Liver (tissue), 9 donors: ENCODE results near the gene CARD8. TPM values are rescaled to one million over a fixed set of nuclear protein-coding genes. Genes with fewer than 3 reads are reported as not detected.

Experiments
- DNase-seq: peaks from one replicate; pipeline ENCODE4 v3.0.0-alpha.2; 2017; ENCODE audit warnings: low spot score
- H3K27ac ChIP-seq, 2 donors: one replicate each; pipeline ENCODE4 v1.7.0; 2013; ENCODE audit warnings: inconsistent platforms in 2 of 2, low read length in 2 of 2, control low read depth in 1 of 2, low read depth in 1 of 2, mild to moderate bottlenecking in 1 of 2
- H3K27me3 ChIP-seq, 4 donors: one replicate each; pipeline versions ENCODE4 v1.6.1 to v1.7.0; 2013; ENCODE audit warnings: low read length in 3 of 4, inconsistent platforms in 1 of 4, mild to moderate bottlenecking in 1 of 4, moderate library complexity in 1 of 4; ENCODE audit not compliant: control insufficient read depth in 4 of 4, insufficient read depth in 4 of 4
- H3K36me3 ChIP-seq, 4 donors: one replicate each; pipeline versions ENCODE4 v1.6.1 to v1.7.0; 2013; ENCODE audit warnings: low read length in 3 of 4, mild to moderate bottlenecking in 3 of 4, low read depth in 1 of 4, moderate library complexity in 1 of 4; ENCODE audit not compliant: control insufficient read depth in 4 of 4, insufficient read depth in 3 of 4
- H3K4me1 ChIP-seq, 4 donors: one replicate each; pipeline versions ENCODE4 v1.6.1 to v1.7.0; 2013; ENCODE audit warnings: low read length in 3 of 4, mild to moderate bottlenecking in 3 of 4, moderate library complexity in 1 of 4; ENCODE audit not compliant: control insufficient read depth in 4 of 4, insufficient read depth in 4 of 4
- H3K4me3 ChIP-seq, 3 donors: one replicate each; pipeline versions ENCODE4 v1.6.1 to v1.7.0; 2013; ENCODE audit warnings: low read length in 3 of 3, control low read depth in 1 of 3, low read depth in 1 of 3, mild to moderate bottlenecking in 1 of 3
- H3K9ac ChIP-seq, 2 donors: one replicate each; pipeline ENCODE4 v1.7.0; 2013; ENCODE audit warnings: low read length in 2 of 2, mild to moderate bottlenecking in 2 of 2, moderate library complexity in 2 of 2, control low read depth in 1 of 2, low read depth in 1 of 2
- H3K9me3 ChIP-seq, 4 donors: one replicate each; pipeline versions ENCODE4 v1.6.1 to v1.7.0; 2013; ENCODE audit warnings: low read length in 3 of 4; ENCODE audit not compliant: control insufficient read depth in 4 of 4
- FOXA2 ChIP-seq: IDR thresholded peaks from 2 replicates; pipeline ENCODE4 v1.6.1; 2016; ENCODE audit warnings: antibody characterized with exemption
- HNF4A ChIP-seq, 2 donors: conservative IDR thresholded peaks; 2 replicates each; pipeline ENCODE4 v1.6.1; 2016; ENCODE audit warnings: antibody characterized with exemption in 2 of 2, mild to moderate bottlenecking in 2 of 2
- HNF4G ChIP-seq: IDR thresholded peaks from 2 replicates; pipeline ENCODE4 v1.6.1; 2016; ENCODE audit warnings: antibody characterized with exemption
- MAX ChIP-seq: IDR thresholded peaks from 2 replicates; pipeline ENCODE4 v1.6.1; 2016; ENCODE audit warnings: antibody characterized with exemption
- RAD21 ChIP-seq, 2 donors: IDR thresholded peaks; 2 replicates each; pipeline ENCODE4 v1.6.1; 2016; ENCODE audit warnings: antibody characterized with exemption in 2 of 2, mild to moderate bottlenecking in 2 of 2
- YY1 ChIP-seq: IDR thresholded peaks from 2 replicates; pipeline ENCODE4 v1.6.1; 2016; ENCODE audit warnings: antibody characterized with exemption, mild to moderate bottlenecking
- ZBTB33 ChIP-seq: IDR thresholded peaks from 2 replicates; pipeline ENCODE4 v1.6.1; 2016; ENCODE audit warnings: antibody characterized with exemption
- WGBS: extraction: QIAGEN DNeasy Blood & Tissue Kit; methylation state at CpG from one replicate; pipeline ENCODE4 v1.1.7; 2013; 5-methylcytosine and 5-hydroxymethylcytosine counted together
- polyA plus RNA-seq, 2 donors: library from polyadenylated mRNA; stranded (reverse) in 1 of 2; unstranded in 1 of 2; fragments of 200-250 nt in 1 of 2; fragments of >200 nt in 1 of 2; fragmentation: Nextera tagmentation in 1 of 2; extraction: Ambion mirVana in 1 of 2; gene quantifications; one replicate each; pipeline versions ENCODE4 v1.2.1 to v1.2.3, GENCODE V29; 2013 to 2015
- total RNA-seq, 2 donors: library from RNA; depleted of rRNA; stranded (reverse); fragments of >200 nt; gene quantifications; one replicate each; pipeline ENCODE4 v1.2.3, GENCODE V29; 2014
- TF ChIP-seq, protein P1 (sequence below): fragments of 150-350 bp; IDR thresholded peaks from 2 replicates; pipeline ENCODE4 v1.5.1; 2017; ENCODE audit warnings: improper control_type of control experiment, low read depth, low read length; ENCODE audit not compliant: missing input control
- TF ChIP-seq, protein P2 (sequence below): IDR thresholded peaks from 2 replicates; pipeline ENCODE4 v1.6.1; 2016; ENCODE audit warnings: antibody characterized with exemption, mild to moderate bottlenecking
- donor health status: healthy.
- donor health status: healthy.
- donor health status: healthy.
- donor health status: healthy.
- donor health status: healthy.

Gene CARD8
- total and polyA plus RNA-seq, 4 donors, result 9.4 to 36.3 (median 22.4) TPM

DNA sequence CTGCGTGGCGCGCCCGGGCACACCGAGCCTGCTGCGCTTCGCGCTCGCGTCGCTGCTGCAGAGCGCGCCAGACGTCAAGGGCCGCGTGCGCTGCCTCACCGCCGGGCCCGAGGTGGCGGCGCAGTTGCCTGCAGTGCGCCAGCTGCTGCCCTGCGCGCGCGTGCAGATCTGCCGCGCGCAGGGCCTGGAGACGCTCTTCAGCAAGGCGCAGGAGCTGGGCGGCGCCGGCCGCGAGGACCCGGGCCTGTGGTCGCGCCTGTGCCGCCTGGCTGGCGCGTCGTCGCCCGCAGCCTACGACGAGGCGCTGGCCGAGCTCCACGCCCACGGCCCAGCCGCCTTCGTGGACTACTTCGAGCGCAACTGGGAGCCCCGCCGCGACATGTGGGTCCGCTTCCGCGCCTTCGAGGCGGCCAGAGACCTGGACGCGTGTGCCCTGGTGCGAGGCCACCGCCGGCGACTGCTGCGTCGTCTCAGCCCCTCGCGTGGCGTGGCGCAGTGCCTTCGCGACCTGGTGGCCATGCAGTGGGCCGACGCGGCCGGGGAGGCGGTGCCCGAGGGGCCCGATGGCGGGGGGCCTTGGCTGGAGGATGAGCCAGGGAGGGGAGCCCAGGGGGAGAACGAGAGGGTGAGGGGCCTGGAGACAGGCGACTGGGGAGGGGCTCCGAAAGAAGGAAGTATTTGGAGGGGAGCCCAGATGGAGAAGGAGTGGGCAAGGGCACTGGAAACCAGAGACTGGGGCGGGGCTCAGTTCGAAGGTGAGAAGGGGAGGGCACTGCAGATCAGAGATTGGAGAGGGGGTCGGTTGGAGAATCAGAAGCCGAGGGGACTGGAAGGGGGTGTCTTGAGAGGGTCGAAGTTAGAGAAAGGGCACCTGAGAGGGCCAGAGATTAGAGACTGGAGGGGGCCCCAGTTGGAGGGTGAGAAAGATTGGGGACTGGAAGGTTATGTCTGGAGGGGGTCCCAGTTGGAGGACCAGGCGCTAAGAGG is 60.6 kb downstream of the CARD8 start:
- Histone ChIP-seq H3K4me3 (no peak overlapping the region), H3K36me3 (no peaks in the 10 kb centered on the region), H3K9me3 (no peaks in the 10 kb centered on the region), H3K9ac (no peak overlapping the region), H3K27ac (no peak overlapping the region), H3K27me3 (no peaks in the 10 kb centered on the region), H3K4me1 (no peaks in the 10 kb centered on the region)
- TF ChIP-seq HNF4G, result no peak
- TF ChIP-seq ZBTB33, result no peak
- no peak for TF ChIP-seq HNF4A (conservative IDR thresholded peaks at IDR 0.05)
- no peak for TF ChIP-seq FOXA2
- DNase-seq, result no peak
- 51% methylated on average over 95 of the region's 95 CpGs for WGBS

- Histone ChIP-seq H3K27me3 (no peaks in the 10 kb centered on the region), H3K4me3 (no peak overlapping the region), H3K36me3 (no peaks in the 10 kb centered on the region), H3K9ac (no peak overlapping the region), H3K9me3 (no peaks in the 10 kb centered on the region), H3K4me1 (no peaks in the 10 kb centered on the region), H3K27ac (no peak overlapping the region)
- 50% methylated on average over 36 of the region's 36 CpGs for WGBS
- peak; percentile 52 for DNase-seq
- no peak for TF ChIP-seq MAX
- TF ChIP-seq YY1, result no peak
- TF ChIP-seq, protein P1, sequence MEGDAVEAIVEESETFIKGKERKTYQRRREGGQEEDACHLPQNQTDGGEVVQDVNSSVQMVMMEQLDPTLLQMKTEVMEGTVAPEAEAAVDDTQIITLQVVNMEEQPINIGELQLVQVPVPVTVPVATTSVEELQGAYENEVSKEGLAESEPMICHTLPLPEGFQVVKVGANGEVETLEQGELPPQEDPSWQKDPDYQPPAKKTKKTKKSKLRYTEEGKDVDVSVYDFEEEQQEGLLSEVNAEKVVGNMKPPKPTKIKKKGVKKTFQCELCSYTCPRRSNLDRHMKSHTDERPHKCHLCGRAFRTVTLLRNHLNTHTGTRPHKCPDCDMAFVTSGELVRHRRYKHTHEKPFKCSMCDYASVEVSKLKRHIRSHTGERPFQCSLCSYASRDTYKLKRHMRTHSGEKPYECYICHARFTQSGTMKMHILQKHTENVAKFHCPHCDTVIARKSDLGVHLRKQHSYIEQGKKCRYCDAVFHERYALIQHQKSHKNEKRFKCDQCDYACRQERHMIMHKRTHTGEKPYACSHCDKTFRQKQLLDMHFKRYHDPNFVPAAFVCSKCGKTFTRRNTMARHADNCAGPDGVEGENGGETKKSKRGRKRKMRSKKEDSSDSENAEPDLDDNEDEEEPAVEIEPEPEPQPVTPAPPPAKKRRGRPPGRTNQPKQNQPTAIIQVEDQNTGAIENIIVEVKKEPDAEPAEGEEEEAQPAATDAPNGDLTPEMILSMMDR, result peak; percentile 44
- peak; percentile 17 to 55 for TF ChIP-seq RAD21 (IDR thresholded peaks at IDR 0.05)
Observed at GRCh38 chr19:48194041-48194843, 61.5 kb downstream of the CARD8 start.

DNA sequence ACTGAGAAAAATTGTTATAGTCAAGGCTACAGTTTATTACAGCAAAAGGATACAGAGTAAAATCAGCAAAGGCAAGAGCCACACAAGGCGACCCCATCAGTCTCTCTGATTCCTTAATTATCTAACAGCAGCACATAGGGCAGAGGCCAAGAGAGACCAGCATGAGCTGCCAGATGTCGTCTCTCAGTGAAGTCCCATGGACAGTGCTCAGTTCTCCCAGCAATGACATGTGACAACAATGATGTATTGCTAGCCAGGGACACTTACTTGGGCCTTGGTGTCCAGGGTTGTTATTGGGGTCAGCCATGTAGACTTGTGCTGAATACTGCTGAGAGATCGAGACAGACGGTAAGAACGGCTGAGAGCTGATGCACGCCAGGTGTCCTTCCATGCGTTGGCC is 63.0 kb downstream of the CARD8 start:
- 88% methylated on average over 7 of the region's 7 CpGs for WGBS
- H3K27ac ChIP-seq, result no peak overlapping the region
- H3K9me3 ChIP-seq, result no peaks in the 10 kb centered on the region
- no peak overlapping the region for H3K9ac ChIP-seq
- TF ChIP-seq, protein P2, sequence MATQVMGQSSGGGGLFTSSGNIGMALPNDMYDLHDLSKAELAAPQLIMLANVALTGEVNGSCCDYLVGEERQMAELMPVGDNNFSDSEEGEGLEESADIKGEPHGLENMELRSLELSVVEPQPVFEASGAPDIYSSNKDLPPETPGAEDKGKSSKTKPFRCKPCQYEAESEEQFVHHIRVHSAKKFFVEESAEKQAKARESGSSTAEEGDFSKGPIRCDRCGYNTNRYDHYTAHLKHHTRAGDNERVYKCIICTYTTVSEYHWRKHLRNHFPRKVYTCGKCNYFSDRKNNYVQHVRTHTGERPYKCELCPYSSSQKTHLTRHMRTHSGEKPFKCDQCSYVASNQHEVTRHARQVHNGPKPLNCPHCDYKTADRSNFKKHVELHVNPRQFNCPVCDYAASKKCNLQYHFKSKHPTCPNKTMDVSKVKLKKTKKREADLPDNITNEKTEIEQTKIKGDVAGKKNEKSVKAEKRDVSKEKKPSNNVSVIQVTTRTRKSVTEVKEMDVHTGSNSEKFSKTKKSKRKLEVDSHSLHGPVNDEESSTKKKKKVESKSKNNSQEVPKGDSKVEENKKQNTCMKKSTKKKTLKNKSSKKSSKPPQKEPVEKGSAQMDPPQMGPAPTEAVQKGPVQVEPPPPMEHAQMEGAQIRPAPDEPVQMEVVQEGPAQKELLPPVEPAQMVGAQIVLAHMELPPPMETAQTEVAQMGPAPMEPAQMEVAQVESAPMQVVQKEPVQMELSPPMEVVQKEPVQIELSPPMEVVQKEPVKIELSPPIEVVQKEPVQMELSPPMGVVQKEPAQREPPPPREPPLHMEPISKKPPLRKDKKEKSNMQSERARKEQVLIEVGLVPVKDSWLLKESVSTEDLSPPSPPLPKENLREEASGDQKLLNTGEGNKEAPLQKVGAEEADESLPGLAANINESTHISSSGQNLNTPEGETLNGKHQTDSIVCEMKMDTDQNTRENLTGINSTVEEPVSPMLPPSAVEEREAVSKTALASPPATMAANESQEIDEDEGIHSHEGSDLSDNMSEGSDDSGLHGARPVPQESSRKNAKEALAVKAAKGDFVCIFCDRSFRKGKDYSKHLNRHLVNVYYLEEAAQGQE, result no peak
- no peaks in the 10 kb centered on the region for H3K27me3 ChIP-seq
- peaks cover 0 to 2% (median 0%) of the 10 kb centered on the region in 4 donors for H3K36me3 ChIP-seq
- H3K4me1 ChIP-seq, result no peaks in the 10 kb centered on the region
- DNase-seq, result no peak
- no peak overlapping the region for H3K4me3 ChIP-seq
